ENCODE measurements around the gene SHB.
A peak's percentile ranks its signal among the peaks of the same experiment; 100 is the strongest.
"Not testable (repeated sequence)": the region's sequence is repeated elsewhere in the genome, so short reads cannot be mapped to it uniquely, and the experiment has no call there.

The SHB gene

DNA sequence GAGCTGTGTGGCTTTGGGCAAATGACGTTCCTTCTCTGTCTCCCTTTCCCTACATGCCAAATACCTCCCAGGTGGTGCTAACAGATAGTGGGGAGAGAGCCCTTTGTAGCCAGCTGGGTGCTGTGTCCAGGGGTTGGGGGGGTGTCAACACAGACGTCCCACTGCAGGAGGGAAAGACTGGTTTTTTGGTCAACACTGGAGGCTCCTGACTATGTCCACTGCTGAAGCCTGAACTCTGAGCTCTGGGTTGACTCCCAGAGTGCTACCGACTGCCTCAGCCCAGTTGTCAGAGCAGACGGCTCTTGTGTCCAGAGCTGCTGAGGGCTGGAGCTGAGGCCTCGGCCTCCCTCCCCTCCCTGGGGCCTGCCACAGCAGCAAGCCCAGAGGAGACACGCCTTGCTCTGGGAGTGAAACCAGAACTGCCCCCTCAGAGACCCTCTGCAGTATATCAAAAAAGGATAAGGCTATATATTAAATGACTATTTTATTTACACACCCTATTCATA is 150.3 kb downstream of the SHB start:
- no peak for DNase-seq (ENCODE audit: low spot score)

DNA sequence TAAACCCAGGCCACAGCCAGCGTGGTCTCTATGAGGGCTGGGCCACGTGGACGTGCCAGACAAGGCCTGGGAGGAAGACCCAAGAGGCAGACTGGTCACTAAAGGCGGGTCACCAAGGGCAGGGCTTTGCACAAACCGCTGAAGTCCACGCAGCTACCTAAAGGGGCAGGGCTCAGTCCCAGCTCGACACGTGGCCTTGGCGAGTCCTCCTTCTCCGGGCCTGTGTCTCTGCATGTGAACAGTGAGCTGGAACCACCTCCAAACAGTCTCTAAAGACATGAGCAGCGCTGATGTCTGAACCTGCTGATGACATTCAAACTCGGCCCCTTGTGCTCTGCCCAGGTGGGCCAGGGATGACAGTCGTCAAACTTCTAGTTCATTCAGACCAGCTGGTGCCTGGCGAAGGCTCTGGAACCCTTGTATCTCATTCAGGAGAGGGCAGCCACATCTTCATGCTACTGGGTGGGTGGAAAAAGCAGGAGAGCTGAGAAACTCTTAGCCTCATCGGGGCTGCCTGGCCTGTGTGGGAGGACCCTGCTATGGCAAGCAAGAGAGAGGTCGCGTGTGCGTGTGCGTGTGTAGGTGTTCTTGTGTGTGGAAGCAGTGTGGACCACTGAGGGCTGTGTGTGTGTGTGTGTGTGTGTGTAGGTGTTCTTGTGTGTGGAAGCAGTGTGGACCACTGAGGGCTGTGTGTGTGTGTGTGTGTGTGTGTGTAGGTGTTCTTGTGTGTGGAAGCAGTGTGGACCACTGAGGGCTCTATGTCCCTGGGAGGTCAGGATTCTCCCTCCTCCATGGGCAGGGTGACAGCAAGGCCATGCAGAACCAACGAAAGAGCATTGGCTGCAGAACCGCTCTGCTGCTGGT is 151.0 kb downstream of the SHB start:
- no peak for DNase-seq (ENCODE audit: low spot score)

DNA sequence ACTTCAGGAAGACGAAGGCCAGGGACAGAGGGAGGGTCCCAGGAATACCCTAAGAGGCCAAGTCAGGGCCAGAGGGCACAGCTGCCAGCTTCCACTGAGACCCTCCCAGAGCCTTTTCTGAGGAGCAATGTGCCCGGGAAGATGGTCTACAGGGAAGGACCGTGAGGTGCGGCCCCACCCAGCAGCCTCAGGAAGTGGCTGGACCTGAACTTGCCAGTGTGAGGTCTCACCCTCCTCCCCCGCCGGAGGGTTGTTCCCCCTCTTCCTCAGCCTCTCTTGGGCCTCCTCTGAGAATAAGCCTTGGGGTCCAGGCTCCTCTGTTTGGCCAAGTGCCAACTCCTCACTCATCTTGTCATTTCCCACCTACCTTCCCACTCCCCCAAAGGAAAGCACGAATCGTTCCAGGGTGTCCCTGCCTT is 151.7 kb downstream of the SHB start:
- no peak for DNase-seq (ENCODE audit: low spot score)

DNA sequence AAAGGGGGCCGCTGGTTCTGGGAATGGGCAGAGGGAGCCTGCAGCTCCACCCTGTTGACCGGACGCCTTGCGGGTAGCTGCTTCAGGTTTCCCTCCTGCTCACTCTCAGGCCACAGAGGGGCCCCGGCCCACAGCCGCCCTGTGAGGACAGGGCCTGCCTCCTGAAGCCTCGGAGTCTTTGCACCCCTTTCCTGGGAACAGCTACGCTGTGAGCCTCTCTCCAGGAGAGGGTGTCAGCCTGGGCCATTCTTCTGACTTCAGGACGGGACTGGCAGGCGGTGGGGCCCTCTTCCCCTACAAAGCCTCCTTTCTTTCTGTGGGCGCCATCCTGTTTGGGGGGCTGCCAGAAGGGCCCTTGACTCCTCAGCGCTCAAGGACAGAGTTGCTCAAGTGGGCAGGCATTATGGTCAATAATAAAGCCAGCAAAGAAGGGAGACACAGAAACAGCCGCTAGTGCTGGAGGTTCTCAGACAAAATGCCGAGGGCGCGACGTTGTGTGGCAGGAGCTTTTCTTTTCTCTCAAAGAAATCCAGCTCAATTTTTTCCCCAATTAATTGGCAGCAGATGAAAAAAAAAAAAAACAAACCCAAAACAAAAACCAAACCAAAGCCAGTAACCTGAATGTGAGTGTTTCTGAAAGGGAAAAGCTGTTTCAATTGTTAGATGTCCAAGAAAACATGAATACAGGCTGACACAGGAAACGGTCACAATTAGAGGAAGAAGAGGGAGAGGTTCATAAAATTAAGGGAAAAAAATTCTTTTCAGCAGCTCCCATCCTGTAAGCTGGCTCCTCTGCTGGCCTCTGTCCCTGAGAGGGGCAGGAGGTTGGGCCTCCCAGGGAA is 152.3 kb downstream of the SHB start:
- DNase-seq (ENCODE audit: low spot score) = no peak

DNA sequence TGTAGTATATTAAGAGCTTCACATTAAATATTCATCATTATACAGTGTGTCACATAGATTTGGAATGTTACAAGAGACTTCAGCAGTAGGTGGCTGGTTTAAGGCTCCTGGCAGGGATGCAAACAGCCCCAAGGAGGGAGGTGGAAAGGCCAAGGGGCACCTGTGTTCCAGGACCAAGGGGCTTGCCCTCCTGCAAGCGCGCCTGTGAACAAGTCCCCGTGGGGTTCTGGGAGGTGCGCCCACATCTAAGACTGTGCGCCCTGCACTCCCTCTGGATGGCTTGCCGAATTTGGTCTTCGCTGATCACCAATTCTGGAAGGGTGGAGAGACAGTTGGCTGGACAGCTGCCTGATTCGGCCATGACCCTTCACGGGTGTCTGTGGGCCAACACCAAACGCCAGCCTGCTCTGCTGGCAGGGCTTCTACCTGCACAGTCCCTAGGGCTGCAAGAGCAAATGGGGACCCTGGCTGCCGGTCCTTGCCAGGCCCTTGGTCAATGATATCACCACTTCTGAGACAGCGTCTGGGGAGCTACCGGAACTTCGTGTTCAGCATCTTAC is 153.0 kb downstream of the SHB start:
- DNase-seq (ENCODE audit: low spot score) = no peak

DNA sequence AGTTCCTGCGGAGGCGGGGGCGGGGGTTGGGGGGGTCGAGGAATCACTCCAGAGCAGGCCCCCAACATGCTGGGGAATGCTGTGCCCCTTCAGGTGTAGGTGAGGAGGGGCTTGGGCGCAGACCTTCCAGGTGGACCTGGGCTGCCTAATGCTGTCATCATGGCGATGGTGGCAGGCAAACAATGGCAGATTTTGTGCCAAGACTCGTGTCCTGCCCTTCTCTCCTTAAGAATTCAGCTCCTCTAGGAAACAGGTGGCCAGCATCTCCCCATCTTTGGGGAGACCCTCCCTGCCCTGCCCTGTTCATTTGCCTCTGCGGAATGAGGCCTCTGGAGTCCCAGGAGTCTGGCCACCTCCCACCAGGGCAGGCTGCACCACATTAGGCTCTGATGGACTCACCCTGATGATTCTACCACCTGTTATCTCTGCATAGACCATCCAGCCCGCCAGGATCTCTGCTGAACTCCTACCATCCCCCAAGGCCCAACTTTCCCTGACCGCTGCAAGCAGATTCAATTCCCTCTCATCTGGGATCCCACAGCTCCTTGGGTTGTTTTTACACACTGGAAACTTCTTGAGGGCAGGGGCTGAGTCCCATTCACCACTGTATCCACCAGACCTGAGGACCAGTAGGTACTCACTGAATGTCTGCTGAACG is 154.2 kb downstream of the SHB start:
- DNase-seq (ENCODE audit: low spot score) = no peak

DNA sequence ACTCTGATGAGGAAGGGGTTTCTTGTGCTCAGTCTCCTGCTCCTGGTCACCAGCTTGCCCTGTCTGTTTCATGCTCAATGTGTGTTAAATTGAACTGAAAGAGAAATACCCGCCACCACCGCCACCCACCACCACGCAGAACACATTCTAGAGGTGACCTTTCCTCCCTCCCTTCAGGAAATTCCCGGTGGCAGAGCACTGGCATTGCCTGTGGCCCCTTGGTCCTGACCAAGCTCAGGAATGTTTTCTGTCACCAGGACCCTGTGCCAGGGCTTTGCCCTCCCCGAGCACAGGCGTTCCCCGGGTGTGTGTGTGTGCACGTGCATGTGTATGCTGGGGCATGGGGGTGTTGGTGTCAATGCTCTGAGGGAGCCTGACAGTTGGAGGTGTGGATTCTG is 154.9 kb downstream of the SHB start:
- DNase-seq (ENCODE audit: low spot score) = no peak

DNA sequence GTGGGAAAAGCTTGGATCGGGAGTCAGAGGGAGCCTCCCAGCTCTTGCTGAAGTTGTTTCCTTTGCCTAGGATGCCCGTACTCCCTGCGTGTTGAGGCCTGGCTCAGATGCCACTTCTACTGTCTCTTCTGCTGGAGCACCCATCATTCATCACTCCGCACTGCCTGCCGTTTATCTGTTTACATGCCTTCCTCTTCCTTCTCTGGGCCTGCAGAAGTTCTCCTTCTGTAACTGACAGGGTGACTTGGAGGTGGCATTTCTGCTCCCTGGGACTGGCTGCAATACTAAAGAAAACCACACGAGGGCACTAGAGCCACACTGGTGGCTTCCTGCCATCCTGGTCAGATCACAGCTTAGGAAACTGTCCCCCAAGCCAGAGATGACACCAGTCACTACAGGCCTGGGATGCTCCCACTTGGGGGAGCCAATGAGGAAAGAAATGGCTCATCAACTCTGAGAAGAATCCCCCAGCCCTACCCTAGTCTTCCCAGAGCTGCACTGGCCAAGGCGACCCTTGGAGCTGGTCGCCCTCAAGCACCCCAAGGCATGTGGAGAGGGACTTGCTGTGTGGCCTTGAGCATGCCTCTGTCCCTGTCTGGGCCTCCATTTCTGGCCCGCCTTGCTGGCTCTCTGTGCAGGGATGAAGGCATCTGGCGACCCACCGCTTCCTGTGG is 155.4 kb downstream of the SHB start:
- DNase-seq (ENCODE audit: low spot score) = peak; percentile 73

DNA sequence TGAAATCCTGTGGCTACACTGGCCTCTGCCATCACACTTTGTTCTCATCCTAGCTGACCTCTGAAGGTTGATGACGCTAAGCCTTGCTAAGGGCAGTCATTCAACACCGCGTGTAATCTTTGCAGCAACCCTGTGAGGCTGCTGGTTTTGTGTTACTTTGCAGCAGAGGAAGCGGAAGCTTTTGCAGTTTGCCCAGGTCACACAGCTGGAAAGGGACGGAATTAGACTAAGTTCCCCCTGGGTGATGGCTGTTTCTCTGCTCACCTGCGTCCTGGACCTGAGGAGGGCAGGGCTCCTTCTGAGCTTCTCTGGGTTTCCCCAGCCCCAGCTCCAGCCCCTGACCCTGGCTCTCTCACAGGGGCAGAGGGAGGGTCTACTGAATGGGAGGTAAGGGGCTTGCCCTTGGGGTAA is 157.8 kb downstream of the SHB start:
- DNase-seq (ENCODE audit: low spot score) = no peak

DNA sequence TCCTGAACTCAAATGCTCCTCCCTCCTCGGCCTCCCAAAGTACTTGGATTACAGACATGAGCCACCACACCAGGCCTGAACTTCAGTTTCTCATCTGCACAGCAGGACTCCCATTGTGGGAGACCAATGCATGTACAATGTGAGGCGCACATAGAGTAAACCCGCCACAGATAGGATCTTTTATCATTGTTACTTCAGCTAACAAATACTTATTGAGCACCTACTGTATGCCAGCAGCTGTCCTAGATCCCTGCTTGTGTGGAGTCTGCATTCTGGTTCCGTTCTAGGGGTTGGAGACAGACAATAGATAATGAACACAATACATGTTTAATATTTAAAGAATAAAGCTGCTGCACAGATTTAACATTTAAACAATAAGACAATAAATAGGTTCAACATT is 158.8 kb downstream of the SHB start:
- no peak for DNase-seq (ENCODE audit: low spot score)

DNA sequence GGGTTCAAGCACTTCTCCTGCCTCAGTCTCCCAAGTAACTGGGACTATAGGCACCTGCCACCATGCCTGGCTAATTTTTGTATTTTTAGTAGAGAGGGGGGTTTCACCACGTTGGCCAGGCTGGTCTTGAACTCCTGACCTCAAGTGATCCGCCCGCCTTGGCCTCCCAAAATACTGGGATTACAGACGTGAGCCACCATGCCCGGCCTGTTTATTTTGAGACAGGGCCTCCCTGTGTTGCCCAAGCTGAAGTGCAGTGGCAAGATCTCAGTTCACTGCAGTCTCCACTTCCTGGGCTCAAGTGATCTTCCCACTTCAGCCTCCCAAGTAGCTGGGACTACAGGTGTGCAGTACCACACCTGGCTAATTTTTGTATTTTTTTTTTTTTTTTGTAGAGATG is 159.2 kb downstream of the SHB start:
- DNase-seq (ENCODE audit: low spot score) = not testable (repeated sequence)

DNA sequence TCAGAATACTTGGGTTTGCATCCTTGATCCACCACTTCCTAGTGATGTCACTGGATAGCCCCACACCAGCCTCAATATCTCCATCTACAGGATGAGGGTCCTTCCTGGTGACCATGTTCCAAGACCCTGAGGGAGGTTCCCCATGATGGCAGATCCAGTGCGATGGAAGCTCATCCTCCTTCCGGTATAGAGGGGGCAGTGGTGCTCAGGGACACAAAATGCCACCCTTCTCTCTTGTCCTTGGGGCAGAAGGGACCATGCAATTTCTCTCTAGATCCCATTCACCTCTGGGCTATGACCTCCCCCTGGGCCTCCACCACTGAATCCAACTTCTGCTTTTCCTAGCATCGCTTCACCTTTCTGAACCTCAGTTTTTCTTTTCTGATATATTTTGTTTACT is 159.7 kb downstream of the SHB start:
- DNase-seq (ENCODE audit: low spot score) = no peak

DNA sequence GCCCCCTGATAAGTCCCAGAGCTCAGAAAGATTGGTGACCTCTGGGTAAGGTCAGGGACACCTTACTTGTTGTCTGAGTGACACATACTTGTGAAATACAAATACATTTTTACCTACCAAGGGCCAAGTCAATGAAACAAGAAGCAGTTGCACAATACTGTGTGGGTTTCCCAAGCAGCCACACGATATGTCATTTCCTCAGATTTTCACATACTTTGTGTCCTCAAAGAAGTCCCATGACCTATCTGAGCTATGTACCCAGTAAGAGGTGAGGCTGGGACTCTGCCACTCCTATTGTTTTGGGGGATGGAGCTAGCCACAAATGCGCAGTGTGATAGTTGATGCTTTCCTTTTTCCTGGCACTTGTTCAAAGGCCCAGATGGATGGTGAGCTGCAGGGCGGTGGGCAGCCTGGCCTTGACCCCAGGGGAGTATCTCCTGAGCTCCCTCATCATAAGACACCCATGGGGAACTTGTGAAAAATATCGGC is 160.3 kb downstream of the SHB start:
- no peak for DNase-seq (ENCODE audit: low spot score)

DNA sequence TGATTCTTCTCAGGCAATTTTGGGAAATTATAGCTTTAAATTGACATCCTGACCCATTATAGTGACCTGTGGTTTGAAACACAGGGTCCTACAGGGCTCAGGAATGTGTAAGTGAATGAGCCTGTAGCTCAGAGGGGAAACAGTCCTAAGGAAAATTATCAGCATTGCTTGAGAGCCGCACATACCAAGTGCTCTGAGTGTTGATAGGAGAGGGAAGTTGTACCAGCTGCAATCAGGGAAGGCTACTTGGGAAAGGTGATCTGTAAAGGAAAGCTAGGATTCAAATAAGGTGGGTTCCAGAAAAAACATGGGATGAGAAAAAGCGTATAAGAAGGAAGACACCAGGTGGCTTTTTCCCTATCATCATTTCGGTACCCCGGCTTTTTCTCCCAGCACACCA is 160.7 kb downstream of the SHB start:
- DNase-seq (ENCODE audit: low spot score) = no peak

DNA sequence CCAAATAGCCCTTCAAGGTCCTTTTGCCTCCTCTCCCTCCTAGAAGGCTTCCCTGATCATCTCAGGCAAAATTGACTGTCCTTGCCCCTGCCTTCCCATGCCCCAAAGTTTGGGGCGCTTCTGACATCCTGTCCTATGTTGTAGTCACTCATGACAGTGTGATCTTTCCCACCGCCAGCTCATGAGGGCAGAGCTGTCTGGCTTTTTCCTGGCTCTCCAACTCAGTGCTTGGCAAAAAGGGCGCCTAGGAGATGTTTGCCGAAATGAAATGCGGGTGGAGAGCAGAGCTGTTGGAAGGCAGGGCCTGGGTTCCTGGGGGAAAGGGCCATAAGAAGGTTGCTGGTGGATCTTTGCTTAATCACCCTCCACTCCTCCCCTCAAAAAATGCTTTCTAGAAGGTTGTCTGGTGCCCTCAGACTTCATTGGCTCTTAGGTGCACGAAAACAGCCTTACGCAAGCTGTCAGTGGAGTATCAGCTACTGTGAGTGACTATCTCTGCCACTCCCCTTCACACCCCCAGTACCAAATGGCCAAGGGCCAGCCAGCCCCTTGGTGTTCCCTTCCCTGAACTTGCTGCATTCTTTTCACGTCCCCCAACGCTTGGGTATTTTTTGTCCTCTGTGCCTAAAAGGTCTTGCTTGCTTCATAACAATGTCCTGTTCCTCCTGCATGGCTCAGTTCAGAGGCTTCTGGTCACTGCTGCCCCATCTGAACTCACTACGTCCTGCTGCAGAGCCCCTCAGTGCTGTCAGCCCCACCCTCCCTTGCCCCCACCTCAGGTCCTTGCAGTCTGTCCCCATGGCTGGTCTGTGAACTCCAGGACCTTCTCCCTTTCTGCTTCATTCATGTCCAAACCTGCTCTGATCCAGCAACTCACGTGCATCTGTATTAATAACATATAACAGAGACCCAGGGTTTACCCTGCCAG is 162.5 kb downstream of the SHB start:
- no peak for DNase-seq (ENCODE audit: low spot score)

DNA sequence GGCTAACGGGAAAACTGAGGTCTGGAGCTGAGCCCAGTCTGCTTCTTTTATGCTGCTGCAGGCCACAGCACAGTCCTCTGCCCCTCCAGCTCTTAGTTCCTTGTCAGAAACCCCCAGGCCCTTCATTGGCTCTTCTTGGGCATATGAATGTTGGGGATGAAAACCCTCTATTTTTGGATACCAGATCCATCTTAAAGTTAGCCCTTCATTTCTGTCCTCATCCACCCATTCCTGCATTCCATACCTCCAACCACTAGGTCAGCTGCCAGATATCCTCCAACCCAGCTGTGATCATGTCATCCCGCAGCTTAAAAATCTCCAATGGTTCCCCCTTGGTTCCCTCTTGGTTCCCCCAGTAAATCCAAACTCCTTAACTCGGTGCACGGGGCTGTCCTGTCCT is 163.3 kb downstream of the SHB start:
- no peak for DNase-seq (ENCODE audit: low spot score)

DNA sequence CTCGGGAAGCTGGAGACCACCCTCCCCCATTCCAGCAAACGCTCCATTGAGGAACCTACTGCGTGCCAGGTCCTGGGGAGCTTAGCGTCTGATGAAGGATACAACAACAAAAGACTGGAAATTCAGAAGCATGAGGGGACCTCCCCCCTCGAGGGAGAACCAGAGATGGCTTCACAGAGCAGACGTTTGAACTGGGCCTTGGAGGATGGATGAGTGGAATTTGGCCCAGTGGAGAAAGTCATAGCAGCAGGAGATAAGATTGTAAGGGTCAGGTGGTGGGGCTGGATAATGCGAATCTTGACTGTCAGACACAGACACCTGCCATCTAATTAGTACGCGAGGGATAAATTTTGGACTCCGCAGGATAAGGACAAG is 163.9 kb downstream of the SHB start:
- no peak for DNase-seq (ENCODE audit: low spot score)

DNA sequence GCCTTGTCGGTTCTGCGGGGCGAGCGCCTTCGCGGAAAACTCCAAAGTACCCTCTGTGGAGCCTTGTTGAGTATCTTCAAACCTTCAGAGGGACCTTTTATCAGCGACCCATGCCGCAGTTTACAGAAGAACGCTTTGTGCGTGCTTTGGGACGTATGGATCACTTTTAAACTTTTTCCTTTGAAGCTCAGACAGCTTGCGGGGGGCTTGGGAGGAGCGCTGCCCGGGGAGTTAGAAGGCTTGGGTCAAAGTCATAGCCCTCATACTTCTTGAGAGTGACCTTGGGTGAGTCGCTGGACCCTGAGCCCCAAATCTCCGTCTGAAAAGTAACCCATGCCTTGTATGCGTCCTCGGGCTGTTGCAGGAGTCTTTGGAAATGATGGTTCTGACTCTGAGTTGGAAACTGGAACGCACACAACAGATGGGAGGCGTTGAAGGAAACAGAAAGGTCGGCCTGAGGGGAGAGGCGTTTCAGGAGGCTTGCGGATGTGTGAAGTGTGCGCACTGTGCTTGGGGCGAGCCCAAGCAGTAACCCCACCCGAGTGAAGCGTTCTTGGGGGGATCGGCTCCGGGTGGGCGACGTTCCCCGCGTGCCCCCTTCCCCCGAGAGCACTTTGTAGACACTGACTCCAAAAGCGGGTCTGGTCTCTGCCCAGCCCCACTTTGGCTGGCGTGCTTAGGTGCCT is 164.4 kb downstream of the SHB start:
- no peak for DNase-seq (ENCODE audit: low spot score)

DNA sequence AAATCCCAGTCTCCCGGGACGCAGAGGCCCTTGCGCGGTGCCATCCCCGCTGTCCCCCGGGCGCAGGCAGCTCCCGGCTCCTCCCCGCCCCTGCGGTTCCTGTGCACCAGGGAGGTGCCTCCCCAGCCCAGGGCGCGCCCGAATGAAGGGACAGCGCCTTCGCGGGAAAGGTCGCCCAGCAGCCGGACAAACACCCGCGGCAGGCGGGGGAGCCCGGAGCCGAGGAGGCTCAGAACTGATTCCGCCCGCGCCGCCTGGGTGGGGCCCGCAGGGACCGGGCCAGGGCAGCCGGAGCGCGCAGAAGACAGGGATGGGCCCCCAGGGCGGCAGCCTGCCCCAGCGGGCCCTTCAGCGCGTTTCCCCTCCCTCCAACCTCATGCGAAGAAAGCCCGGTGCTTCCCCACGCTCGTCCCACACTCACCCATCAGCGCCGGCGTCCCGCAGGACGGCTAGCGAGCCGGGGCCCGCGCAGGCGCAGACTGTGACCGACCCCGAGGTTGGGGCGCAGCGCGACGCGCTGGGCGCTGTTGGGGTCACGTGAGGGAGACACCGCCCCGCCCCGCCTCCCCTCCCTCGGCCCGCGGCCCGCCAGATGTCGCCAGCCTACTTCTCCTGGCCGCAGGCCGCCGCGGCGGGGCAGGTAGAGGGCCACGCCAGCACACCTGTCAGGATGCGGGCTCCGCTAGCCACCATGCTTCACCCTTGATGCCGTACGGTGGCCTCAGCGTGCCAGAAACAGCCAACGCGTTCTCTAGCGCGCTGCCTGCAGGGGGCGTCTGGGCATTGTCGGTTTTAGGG is 165.2 kb downstream of the SHB start, which contains the start of gene SLC25A51:
TSS of gene SLC25A51 (minus strand) at position 481 of the 798 bp plus-strand sequence. CDS start 15,577 bp downstream, outside the sequence.
- DNase-seq (ENCODE audit: low spot score) = peak; percentile 89
